ENCODE results near the gene MBNL1.

- TF ChIP-seq CTCF (IDR thresholded peaks at IDR 0.05) (no peak), POLR2A (IDR thresholded peaks at IDR 0.05) (no peak), POLR2AphosphoS5 (IDR thresholded peaks at IDR 0.05) (no peak)
These were observed 19.3 kb downstream of the MBNL1 start for GRCh38 chr3:152287898-152288576.

Measured in upper lobe of left lung (tissue), 4 donors.